ENCODE results near the gene HOXD4.

The HOXD4 gene

DNA sequence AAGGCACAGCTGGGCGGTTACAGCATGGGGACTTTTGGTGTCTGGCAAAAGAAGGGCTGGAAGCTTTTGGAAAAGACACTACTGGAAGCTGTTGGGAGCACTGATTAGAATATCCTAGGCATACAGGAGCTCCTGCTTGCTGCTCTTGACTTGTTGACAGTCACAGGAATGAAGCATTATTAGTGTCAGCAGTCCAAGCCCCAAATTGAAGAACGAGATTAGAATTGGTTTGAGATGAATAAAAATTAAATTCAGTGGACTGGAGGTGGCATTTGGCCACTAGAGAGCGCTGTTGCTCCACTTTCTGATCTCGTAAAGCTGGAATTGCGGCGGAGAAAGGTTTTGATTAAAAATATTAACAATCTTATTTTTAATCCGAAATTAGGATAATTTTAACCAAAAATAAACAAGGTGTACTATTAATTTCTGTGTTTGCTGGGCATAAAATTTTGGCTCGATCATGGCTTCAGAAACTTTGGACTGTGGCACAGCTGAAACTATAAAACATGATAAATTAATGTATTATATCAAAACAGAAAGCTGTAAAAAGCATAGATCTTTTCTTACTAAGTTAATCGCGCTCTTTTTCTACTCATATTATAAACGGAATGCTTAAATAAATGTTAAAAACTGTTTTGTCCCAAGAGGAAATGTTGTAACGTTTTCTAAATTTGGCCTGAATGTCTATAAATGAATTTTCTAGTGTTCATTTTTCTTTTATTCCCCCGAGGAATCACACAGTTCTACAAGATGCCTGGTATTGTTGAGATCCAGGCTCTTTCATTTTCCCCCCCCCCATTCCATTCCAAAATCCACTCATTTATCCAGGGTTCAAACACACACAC is 24.2 kb upstream of the HOXD4 start:
- peak; percentile 71 for DNase-seq (ENCODE audit: low spot score)

GRCh38 chr2:176127774-176128072 is 23.6 kb upstream of the HOXD4 start:
- DNase-seq (ENCODE audit: low spot score): no peak

DNA sequence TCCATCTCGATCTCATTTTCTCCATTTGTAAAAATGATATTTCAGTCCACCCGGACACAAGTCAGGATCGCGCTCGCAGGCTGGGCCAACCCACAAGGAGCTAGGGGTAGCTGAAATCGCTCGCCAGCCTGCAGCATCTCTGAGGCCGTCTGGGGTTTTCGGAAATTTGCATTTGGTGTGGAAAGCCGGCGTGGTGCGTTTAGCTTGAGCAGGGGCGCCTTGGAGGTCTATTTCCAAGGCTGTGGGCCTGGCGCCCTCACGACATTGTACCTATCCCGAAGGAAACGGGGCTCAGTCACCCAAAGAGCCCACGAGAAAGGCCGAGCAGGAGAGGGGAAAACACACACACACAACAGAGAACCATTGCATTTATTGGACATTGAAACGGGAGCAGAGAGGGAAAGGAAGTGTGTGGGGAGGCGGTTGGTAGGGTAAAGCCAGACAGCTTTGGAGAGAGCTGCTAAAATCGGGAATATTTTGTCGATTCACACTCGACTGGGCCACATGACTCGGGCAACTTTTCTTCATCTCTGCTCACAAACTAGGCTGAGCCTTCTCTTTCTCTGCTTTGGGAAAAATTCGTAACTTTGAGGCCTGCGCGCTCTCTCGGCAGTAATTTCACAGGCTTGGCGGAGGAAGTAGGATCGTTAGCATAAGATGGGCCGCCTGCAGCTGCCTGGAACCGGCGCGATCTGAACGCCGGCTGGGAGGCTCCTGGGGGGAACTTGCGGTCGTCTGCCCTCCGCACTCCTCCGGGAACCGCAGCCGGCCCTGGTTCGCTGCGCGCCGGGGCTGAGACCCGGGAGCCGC is 23.0 kb upstream of the HOXD4 start:
- DNase-seq (ENCODE audit: low spot score): no peak

GRCh38 chr2:176128982-176129796 is 22.2 kb upstream of the HOXD4 start, which contains the start of gene HOXD8:
Gene HOXD8 (plus strand): TSS chr2:176129705. CDS start chr2:176130367, 662 bp downstream.
- DNase-seq (ENCODE audit: low spot score): no peak

- no peak for DNase-seq (ENCODE audit: low spot score)
Observed at GRCh38 chr2:176129813-176130146, 21.6 kb upstream of the HOXD4 start.

DNA sequence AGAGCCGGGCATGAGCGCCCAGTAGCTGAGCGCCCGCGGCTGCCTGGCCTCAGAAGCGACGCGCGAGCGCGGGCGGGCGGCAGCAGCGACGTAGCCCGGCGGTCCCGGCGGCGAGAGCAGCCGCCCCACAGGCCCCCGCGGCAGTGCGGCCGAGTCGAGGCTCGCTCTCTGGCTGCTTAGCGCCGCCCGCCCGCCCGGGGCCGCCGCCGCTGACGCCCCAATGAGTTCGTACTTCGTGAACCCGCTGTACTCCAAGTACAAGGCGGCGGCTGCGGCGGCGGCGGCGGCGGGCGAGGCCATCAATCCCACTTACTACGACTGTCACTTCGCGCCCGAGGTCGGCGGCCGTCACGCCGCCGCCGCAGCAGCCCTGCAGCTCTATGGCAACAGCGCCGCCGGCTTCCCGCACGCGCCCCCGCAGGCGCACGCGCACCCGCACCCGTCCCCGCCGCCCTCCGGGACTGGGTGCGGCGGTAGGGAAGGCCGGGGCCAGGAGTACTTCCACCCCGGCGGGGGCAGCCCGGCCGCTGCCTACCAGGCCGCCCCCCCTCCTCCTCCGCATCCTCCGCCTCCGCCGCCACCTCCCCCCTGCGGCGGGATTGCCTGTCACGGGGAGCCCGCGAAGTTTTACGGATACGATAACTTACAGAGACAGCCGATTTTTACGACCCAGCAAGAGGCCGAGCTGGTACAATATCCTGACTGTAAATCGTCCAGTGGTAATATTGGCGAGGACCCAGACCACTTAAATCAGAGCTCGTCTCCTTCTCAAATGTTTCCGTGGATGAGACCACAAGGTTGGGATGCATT is 21.0 kb upstream of the HOXD4 start:
- no peak for DNase-seq (ENCODE audit: low spot score)

GRCh38 chr2:176130957-176131847 is 20.1 kb upstream of the HOXD4 start:
- DNase-seq (ENCODE audit: low spot score): no peak

- no peak for DNase-seq (ENCODE audit: low spot score)
Observed at GRCh38 chr2:176131848-176132158, 19.5 kb upstream of the HOXD4 start.

DNA sequence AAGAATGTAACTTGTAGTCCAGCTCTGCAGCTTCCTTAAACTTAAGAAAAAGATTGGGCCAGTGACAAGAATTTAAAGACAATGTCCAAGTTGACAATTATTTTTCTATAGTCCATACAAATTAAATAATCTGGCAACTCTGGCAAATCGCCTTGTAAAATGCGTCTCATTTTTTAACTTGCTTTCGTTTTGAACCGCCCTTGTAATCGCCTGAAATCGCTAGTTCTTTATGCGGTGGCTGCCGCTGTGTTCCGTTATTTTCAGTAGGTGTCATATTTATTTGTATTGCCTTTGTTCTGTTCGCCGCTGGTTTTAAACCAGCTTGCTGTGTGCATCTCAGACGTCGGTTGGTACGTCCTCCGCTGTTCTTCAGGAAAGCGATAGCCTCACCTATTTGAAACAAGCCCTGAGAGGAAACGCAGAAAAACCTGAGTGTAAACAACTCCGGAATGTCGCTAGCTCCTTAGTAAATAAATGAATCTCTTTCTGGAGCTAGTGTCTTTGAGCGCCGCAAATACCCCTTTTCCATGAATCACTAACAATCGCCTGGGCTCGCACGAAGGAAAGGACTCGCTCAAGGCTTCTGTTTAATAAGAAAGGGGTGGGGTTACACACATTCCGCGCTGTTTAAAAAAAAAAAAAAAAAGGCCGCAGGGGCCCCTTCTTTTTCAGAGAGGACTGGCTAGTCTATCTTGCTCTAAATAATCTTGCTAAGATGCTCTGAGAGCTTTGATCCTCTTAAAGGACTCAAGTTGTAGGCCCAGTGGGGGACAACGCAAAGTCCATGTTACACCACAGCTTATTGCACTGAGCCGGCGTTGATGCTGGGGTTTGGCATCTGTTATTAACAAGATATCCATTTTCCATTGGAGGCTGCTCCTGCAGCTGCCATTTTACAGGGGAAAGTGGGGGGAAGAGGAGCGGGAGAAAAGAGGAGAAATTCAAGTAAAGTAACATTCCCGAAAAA is 18.9 kb upstream of the HOXD4 start:
- DNase-seq (ENCODE audit: low spot score): no peak

DNA sequence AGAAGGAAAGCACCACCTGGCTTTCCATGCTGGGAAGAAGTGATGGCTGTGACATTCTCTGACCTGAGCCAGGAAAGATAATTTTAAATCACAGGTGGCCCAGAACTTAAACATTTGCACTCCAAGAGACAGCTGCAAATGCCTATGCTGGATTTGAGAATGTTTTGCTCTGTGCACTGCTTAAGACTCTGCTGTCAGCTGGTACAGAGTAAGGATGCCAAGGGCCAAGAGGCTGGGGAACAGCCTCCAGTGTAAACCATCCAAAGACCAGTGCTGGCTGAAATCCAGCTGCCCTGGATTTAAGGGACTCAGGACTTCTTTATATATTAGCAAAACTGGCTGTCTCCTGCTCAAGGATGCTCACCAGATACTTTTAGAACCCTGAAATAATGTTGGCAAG is 18.0 kb upstream of the HOXD4 start:
- no peak for DNase-seq (ENCODE audit: low spot score)

- DNase-seq (ENCODE audit: low spot score): no peak
Observed at GRCh38 chr2:176134035-176134434, 17.3 kb upstream of the HOXD4 start.

DNA sequence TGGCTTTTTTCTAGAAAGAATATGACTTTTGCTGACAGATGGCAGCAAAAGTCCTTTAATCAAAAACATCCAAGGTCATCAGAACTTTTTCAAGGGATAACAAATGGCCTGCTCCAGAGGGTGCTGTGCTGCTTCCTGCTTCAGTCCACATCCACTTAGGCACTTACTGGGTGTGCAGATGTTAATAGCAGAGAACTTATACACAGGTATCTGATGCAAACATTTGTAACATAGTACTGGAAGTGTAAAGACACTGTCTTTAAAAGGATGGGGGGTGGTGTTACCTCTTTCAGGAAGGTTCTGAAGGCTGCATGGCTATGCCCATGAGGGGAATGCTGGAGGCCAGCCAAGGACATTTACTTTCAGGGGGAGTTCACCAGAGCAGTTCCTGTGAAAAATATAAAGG is 16.3 kb upstream of the HOXD4 start:
- no peak for DNase-seq (ENCODE audit: low spot score)

DNA sequence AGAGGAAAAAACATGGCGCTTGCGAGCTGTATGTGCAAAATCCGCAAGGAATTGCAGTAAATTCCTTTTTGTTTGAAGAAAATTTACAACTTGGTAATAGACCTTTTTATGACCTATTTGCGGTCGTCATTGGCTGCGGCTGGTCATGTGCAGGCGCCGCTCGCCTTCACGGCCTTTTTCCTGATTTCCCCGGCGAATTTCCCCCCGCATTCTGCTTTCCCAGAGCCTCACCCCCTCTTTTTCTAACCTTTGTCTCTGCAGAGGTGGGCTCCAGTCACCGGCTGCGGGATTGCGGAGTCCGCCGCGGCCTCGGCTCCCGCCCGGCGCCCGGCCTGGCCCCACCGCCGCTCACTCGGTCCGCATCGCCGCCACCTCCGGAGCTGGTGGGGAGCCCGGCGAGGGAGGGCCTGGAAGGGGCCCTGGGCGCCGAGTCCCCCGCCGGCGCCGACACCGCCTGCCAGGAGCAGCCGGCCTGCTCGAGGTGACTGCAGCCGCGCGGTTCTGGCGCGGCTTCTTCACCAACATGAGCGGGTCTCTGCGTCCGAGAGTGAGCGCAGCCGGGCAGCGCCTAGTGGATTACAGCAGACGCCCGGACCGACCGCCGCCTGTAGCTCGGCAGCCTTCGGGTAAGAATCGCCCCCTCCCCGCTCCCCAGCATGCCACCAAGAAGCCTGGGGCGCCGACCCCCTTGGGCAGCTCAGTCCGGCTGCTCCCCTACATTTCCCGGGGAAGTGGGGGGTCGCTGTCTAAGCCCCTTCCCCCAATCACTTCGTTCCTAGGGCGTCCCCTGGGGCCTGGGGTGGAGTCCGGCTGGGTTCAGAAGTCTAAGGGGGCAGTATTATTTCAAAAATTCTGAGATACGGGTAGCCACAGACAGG is 14.7 kb upstream of the HOXD4 start:
- DNase-seq (ENCODE audit: low spot score): no peak

DNA sequence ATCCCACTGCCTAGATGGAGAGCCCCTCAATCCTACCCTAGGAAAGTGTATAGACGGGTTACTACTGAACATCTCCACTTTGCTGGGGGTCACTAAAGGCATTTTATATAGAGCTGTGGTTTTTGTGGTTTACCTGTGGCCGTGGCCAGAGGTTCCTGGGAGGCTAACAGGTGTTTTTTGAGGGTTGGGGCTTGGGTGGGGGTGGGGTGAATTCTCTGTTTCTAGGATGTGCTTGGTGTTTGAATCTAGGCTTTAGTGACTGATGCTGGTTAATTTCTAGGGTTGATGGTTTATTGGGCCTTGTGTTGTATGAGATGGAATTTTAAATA is 14.1 kb upstream of the HOXD4 start:
- DNase-seq (ENCODE audit: low spot score): no peak

GRCh38 chr2:176137906-176138305 is 13.4 kb upstream of the HOXD4 start:
- DNase-seq (ENCODE audit: low spot score): no peak

DNA sequence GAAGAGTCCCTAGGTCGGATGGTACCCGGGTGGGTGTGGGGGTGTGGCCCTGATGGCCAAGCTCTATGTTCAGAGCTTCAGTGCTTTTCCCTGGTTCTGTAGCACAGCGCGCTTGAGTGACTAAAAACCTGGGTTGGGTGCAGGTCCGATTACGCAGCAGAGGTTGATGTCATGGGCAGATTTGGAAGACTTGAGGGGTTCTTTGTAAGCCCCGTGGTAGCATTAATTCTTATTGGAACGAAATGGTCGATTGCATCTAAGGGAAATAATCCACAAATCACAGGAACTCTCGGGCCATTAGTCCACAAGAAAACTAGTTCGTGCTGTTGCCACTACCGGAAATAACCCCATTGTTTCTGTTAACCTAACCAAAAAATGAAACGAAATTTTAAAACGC is 12.8 kb upstream of the HOXD4 start:
- no peak for DNase-seq (ENCODE audit: low spot score)

DNA sequence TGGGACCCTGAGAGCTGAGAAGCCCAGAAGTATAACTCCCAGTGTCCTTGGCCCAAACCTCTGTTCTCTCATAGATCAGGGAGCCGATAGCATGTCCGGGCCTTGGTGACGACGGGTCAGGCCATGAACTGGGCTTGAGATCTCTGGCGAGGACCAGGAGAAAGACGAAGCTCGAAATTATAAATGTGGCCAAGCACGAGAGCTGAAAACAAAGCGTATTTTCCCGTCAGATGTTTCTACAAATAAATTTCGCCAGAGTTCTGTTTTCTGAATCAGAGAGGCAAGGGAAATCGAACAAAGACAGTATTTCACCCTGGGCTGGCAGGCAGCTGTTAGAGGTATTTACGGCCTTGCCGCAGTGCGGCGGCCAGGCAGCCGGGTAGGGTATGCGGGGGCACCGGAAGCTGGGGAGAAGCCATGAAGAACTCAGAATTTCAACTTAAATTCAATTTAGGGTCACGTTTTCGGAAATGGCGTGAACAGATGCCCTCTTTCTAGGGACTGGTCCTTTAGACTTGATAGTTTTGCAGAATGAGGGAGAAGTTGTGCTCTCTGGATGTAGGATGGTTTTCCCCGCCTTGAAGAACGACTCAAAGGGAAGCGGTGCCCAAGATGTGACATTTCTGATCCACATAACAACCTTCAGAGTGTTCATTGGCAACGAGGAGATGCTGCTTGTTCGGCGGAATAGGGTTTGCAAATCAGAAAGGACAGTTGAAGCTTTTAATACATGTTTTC is 12.3 kb upstream of the HOXD4 start:
- DNase-seq (ENCODE audit: low spot score): no peak

All from globus pallidus (tissue), 1 donor.